HUES64 (cell line): ENCODE measurements around the gene JAG2. TPM values are rescaled to one million over a fixed set of nuclear protein-coding genes. Genes with fewer than 3 reads are reported as not detected.

Experiments
- H3K27ac ChIP-seq: 2 replicates; pipeline ENCODE4 v1.7.0; 2013; ENCODE audit warnings: low read depth, low read length, inconsistent platforms
- H3K27me3 ChIP-seq: 2 replicates; pipeline ENCODE4 v1.6.1; 2013; ENCODE audit warnings: mild to moderate bottlenecking, low read length; ENCODE audit not compliant: insufficient read depth
- H3K36me3 ChIP-seq: 2 replicates; pipeline ENCODE4 v1.6.1; 2013; ENCODE audit warnings: mild to moderate bottlenecking, low read length; ENCODE audit not compliant: insufficient read depth
- H3K4me1 ChIP-seq: 2 replicates; pipeline ENCODE4 v1.6.1; 2013; ENCODE audit warnings: mild to moderate bottlenecking, low read length, moderate library complexity; ENCODE audit not compliant: insufficient read depth
- H3K4me3 ChIP-seq: 2 replicates; pipeline ENCODE4 v1.5.1; 2013; ENCODE audit warnings: mild to moderate bottlenecking, low read length, moderate library complexity
- H3K9ac ChIP-seq: 2 replicates; pipeline ENCODE4 v1.6.1; 2013; ENCODE audit warnings: mild to moderate bottlenecking, low read depth, low read length
- H3K9me3 ChIP-seq: 2 replicates; pipeline ENCODE4 v1.6.1; 2013; ENCODE audit warnings: low read depth, low read length; ENCODE audit not compliant: insufficient read depth
- WGBS: fragments of 150-250, 120-280 bp; methylation state at CpG from one replicate; pipeline ENCODE4 v1.1.7; 2013; ENCODE audit warnings: missing lambda C conversion rate; 5-methylcytosine and 5-hydroxymethylcytosine counted together
- polyA plus RNA-seq, 2 experiments: library from polyadenylated mRNA; stranded (reverse); fragments of 50-300 nt; gene quantifications; one replicate each; pipeline ENCODE4 v1.2.3, GENCODE V29; 2013

Gene JAG2
- 2.8 TPM for polyA plus RNA-seq (2013, experiment 1 of 2)
- polyA plus RNA-seq (2013, experiment 2 of 2), result 3.7 TPM

DNA sequence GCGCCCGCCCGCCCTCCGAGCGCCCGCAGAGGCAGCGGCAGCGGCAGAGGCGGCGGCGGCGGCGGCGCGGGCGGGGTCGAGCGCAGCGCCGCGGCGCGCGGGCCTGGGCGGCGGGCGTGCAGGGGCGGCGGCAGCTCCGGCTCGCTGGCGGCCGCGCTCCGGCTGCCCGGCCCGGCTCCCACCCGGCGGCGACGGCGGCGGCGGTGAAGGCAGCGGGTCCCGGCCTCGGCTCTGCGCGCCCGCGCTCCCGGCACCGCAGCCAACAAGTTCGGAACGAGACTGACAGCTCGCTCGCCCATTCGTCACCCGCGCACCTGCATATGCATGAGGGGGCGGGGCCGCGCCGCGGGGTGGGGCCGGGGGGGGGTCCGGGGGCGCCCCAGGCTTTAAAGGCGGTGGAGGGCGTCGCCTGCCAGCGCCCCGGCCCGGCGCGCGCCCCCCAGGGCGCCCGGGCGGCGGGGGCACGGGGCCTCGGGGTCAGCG, at the start of gene JAG2:
Gene JAG2, minus strand, starts transcription at position 281 of the 483 bp plus-strand sequence. CDS start 356 bp downstream, outside the sequence.
- WGBS, result under 1% methylated on average over 84 of the region's 84 CpGs
- H3K4me1 ChIP-seq, result no peaks in the 10 kb centered on the region; the same call in 1 of the 2 replicates
- H3K9me3 ChIP-seq, result no peaks in the 10 kb centered on the region
- 0 out of 2 replicates have a peak within 1 kb of the TSS, but pooled peaks have one; percentile 26 for H3K9ac ChIP-seq
- peak within 1 kb of the TSS; percentile 51 for H3K4me3 ChIP-seq
- no peak within 1 kb of the TSS for H3K27ac ChIP-seq
- H3K27me3 ChIP-seq, result peaks cover 27% of the 10 kb centered on the region
- H3K36me3 ChIP-seq, result no peaks in the 10 kb centered on the region

DNA sequence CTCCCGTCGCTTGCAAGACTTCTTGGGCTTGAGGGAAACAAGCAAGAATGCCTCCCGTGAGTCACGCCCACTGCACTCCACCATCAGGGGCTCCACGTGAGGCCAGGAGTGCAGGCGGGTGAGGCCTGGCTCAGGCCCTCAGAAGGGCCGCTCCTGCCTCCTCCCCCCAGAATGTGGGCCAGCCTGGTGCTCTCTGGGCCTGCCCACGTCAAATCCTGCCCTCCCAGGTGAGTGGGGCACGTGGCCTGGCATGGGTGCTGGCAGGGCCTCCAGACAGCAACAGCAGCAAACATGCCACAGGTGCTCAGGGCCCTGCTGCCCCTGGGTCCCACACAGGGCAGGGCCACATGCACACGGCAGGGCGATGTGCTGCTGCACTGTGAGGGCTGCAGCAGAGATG, 49.2 kb upstream of the JAG2 start:
- Histone ChIP-seq H3K9ac (no peak overlapping the region), H3K36me3 (peaks cover 36% of the 10 kb centered on the region), H3K9me3 (no peaks in the 10 kb centered on the region), H3K27me3 (no peaks in the 10 kb centered on the region), H3K27ac (no peak overlapping the region), H3K4me1 (no peaks in the 10 kb centered on the region), H3K4me3 (no peak overlapping the region)
- 92% methylated on average over 11 of the region's 11 CpGs for WGBS

DNA sequence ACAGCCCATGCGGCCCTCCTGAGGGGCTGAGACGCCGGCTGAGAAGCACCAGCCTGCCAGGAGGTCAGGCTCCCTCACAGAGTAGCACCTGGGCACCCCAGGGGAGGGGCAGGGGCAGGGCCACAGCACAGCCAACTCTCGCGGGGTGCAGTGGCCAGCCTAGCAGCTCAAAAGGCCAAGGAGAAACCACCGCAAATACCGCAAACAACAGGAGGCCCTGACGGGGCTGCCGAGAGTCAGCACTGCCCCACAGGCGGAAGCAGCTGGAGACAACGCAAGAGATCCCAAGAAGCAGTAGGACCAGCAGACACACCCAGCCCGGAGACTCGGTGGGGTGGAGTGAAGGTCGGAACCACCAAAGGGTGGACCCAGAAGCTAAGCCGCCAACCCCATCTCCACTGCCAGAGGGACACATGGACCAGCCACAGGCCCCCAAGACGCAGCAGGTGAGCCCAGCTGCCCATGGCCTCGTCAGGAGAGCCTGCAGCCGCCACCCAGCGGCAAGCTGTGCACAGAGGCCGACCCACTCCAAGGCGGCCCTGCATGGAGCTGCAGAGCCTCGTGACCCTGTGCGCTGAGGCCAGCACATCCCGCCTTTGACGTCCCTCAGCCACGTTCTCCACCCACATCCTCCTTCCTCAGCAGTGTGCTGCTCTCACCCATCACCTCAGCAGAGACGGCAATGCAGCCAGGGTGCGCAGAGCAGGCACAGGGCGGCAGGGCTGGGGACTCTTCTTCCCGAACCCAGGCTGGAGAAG, 48.1 kb upstream of the JAG2 start:
- Histone ChIP-seq H3K27ac (no peak overlapping the region), H3K4me3 (no peak overlapping the region), H3K9me3 (no peaks in the 10 kb centered on the region), H3K4me1 (no peaks in the 10 kb centered on the region), H3K9ac (no peak overlapping the region), H3K36me3 (peaks cover 34% of the 10 kb centered on the region), H3K27me3 (no peaks in the 10 kb centered on the region)
- 93% methylated on average over 30 of the region's 30 CpGs for WGBS

DNA sequence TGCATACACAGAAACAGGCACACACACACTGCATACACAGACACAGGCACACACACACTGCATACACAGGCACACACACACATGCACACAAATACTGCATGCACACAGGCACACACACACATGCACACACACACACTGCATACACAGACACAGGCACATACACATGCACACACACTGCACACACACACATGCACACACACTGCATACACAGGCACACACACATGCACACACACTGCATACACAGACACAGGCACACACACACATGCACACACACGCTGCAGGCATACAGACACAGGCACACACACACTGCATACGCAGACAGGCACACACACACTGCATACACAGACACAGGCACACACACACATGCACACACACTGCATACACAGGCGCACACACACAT, 47.0 kb upstream of the JAG2 start:
- no peak overlapping the region for H3K27ac ChIP-seq
- no peaks in the 10 kb centered on the region for H3K9me3 ChIP-seq
- peaks cover 30% of the 10 kb centered on the region for H3K36me3 ChIP-seq
- H3K4me3 ChIP-seq, result no peak overlapping the region
- 89% methylated on average over 3 of the region's 3 CpGs for WGBS
- H3K27me3 ChIP-seq, result no peaks in the 10 kb centered on the region
- no peaks in the 10 kb centered on the region for H3K4me1 ChIP-seq
- no peak overlapping the region for H3K9ac ChIP-seq

DNA sequence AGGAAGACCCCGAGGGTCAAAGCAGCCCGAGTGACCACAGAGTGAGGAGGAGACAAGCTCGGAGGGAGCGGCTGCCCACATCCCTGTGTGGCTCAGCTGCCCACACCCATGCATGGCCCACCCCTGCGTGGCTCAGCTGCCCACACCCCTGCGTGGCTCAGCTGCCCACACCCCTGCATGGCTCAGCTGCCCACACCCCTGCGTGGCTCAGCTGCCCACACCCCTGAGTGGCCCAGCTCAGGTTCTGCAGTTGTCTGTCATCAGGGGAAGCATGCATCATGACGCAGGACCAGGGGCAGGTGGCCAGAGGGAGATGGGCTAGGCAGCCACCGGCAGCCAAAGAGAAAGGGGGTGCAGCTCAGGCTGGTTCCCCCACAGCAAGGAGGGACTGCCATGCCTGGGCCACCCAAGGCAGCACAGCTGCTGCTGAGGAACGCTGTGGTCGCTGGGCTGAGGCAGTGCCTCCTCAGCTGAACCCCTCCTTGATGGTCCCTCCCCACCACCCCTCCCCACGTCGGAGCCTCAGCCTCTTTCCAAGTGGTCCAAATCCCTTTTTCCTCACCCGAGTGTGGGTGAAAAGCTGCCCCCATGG, 45.8 kb upstream of the JAG2 start:
- H3K9me3 ChIP-seq, result no peaks in the 10 kb centered on the region
- H3K27ac ChIP-seq, result no peak overlapping the region
- H3K9ac ChIP-seq, result no peak overlapping the region
- no peaks in the 10 kb centered on the region for H3K4me1 ChIP-seq
- WGBS, result 93% methylated on average over 14 of the region's 14 CpGs
- peaks cover 34% of the 10 kb centered on the region for H3K36me3 ChIP-seq
- H3K4me3 ChIP-seq, result no peak overlapping the region
- H3K27me3 ChIP-seq, result no peaks in the 10 kb centered on the region

DNA sequence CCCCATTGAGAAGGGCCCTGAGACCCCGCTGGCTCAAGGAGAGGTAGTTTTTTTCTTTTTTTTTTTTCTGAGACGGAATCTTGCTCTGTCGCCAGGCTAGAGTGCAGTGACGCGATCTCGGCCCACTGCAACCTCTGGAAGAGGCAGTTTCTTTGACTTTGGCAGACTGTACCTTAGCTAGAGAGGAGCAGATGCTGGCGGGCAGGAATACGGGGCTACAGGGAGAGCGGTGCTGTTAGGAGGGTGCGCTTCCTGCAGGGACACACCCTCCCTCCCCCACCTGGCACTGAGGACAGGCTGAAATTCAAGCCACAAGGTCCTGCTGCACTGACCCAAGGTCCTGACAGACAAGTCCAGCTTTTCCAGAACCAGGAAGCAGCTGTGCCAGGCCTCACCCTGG, 44.8 kb upstream of the JAG2 start:
- Histone ChIP-seq H3K27ac (no peak overlapping the region), H3K4me1 (no peaks in the 10 kb centered on the region), H3K4me3 (no peak overlapping the region), H3K9me3 (no peaks in the 10 kb centered on the region), H3K9ac (no peak overlapping the region), H3K36me3 (peaks cover 24% of the 10 kb centered on the region), H3K27me3 (no peaks in the 10 kb centered on the region)
- WGBS, result 96% methylated on average over 10 of the region's 10 CpGs

DNA sequence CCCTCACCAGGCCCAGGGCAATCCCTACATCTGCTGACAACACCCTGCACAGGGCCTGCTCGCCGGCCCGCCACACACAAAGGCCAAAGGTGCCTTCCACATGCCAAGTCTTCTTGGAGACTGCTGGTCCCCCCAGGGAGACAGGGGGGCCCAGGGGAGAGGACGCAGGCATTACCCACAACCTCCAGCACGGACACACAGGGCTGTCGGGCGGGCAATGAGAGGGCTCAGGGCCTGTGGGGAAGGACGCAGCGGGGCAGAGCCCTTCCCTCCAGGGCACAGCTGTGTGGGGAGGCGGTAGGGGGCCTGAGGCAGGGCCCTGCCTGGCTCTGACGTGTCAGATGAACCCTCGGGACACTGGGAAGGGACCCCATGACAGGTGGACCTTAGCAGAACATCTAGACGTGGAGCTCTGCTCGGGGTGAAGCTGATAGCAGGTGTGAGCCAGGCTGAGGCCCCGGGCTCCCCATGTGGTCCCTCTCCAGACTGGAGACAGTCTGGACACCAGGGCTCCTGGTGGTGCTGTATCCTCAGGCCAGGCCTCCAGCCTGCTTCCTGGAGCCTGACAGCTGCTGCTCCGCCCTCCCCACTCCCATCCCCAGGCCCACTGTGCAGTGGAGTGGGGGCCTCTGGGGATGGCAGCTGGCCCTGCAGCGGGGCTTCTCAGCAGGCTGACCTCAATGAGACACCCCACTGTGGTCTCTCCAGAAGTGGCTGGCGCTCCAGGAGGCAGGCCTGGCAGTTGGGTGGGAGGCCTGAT, 44.1 kb upstream of the JAG2 start:
- Histone ChIP-seq H3K9ac (no peak overlapping the region), H3K4me3 (no peak overlapping the region), H3K27ac (no peak overlapping the region), H3K4me1 (no peaks in the 10 kb centered on the region), H3K27me3 (no peaks in the 10 kb centered on the region), H3K36me3 (peaks cover 18% of the 10 kb centered on the region; the same call in 1 of the 2 replicates), H3K9me3 (no peaks in the 10 kb centered on the region)
- WGBS, result 88% methylated on average over 18 of the region's 18 CpGs

DNA sequence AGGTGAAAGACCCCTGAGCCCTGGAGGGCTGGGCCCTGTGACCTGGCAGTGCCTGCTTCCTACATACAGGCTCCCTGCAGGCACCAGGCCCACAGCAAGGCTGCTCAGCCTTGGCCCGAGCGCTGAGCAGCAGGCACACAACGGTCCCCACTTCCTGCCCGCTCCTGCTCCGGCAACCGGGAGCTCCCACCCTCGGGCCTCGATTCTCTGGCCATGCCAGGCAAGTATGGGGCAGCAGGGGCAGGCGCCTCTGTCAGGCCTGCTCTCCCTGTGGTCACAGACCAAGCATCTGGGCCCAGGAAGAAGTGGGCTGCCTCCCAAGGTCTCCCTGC, 43.1 kb upstream of the JAG2 start:
- no peak overlapping the region for H3K9ac ChIP-seq
- no peaks in the 10 kb centered on the region for H3K4me1 ChIP-seq
- no peak overlapping the region for H3K27ac ChIP-seq
- H3K27me3 ChIP-seq, result no peaks in the 10 kb centered on the region
- no peaks in the 10 kb centered on the region for H3K9me3 ChIP-seq
- WGBS, result 96% methylated on average over 9 of the region's 9 CpGs
- H3K36me3 ChIP-seq, result peaks cover 11% of the 10 kb centered on the region; the same call in 1 of the 2 replicates
- H3K4me3 ChIP-seq, result no peak overlapping the region

DNA sequence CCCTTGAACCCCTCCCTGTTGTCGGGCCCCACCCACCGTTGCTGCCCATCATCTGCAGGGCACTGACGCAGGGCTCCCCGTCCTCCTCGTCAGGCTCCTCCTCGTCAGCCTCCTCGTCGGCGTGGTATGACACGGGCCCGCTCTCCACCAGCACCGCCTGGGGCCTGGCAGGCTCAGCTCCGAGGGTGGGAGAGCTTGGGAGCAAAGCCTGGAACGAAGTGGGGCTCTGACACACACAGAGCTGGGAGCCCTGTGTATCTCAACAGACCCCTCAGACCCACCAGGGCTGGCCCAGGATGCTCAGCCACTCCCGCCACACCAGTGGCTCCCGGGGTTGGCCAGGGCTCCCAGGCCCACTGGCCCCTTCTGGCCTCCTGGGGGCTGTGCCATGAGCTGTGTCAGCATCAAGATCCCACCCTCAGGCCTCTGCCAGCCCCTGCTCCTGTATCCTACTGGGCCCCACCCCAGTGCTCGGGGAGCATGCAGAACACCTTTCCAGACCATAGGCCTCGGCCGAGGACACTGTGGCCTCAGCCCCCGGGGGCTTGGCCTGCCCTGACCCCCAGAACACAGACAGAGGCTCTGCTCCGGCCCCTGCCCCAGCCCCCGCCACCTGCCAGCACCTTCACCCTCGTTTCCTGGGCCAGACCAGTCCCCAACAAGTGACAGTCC, 42.6 kb upstream of the JAG2 start:
- Histone ChIP-seq H3K4me1 (no peaks in the 10 kb centered on the region), H3K4me3 (no peak overlapping the region), H3K27me3 (no peaks in the 10 kb centered on the region), H3K9me3 (no peaks in the 10 kb centered on the region), H3K27ac (no peak overlapping the region), H3K36me3 (peaks cover 11% of the 10 kb centered on the region; the same call in 1 of the 2 replicates), H3K9ac (no peak overlapping the region)
- 93% methylated on average over 23 of the region's 23 CpGs for WGBS

DNA sequence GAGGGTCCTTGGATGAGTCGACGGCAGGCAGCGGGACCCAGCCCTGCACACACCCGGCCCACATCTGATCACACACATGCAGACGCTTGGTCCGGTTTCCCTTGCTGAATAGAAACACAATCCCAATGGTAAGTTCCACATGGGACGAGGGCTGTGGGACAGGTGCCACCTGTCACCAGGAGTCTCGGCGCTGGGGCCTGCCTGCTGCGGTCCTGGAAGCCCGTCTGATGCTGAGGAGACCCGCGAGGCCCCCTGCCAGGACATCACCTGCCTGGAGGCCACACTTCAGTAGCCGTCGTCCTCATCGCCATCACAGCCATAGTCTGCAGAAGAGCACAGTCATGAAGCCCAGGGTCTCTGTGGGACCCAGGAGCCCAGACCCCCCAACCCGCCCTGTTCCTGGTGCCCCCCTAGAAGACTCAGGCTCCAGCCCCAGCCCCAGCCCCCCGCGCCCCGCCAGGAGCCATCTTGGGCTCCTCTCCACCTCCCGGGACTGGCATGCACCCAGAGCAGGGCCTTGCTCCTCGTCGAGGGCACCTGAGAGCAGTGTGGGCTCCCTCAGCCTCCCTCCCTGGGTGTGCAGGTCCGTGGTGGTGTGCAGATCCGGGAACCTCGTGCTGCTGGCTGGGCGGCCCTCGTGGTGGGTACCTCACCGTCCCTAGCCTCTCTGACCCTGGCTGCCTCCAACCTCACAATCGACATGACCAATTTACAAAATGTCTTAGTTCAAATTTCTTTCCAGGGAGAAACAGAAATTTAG, 41.9 kb upstream of the JAG2 start:
- no peaks in the 10 kb centered on the region for H3K9me3 ChIP-seq
- H3K27ac ChIP-seq, result no peak overlapping the region
- 94% methylated on average over 30 of the region's 30 CpGs for WGBS
- H3K36me3 ChIP-seq, result 0 out of 2 replicates have a peak, but pooled peaks cover 8% of the 10 kb centered on the region
- no peak overlapping the region for H3K9ac ChIP-seq
- H3K4me1 ChIP-seq, result no peaks in the 10 kb centered on the region
- H3K27me3 ChIP-seq, result no peaks in the 10 kb centered on the region
- H3K4me3 ChIP-seq, result no peak overlapping the region
